ENCODE data around the gene LAPTM5. TPM values are rescaled to one million over a fixed set of nuclear protein-coding genes. Genes with fewer than 3 reads are reported as not detected.

The LAPTM5 gene
- total RNA-seq, 1 experiment from 2014 or later = not detected

DNA sequence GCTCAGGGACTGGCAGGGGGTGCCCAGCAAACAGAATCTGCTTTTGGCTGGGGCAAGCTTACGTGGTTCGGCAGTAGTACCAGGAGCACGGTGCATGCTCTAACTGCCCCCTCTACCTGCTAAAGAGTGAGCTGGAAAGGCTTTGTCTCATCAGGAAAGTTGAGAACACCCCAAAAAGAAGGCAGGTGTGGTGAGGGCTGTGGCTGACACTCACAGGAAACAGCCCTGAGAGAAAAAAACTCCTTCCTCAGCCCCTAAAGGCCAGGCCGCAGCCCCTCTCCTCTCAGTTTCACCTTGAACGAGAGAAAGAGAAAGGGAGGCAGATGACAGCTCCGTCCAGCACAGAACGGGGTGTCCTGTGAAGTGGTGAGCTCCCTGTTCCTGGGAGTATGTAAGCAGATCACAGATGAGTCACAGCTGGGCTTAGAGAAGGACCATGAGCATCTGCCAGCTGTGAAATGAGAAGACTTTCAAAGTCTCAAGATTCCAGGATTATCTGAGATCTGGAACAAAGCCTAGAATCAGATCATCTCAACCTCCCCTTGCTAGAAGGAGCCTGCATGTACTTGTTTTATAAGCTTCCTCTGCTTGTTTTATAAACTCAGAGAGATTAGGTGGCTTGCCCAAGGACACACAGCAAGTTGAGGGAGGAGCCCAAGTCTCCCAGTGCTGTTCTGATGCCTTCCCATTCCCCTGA, 13.4 kb downstream of the LAPTM5 start:
- intact Hi-C loops (cut with micrococcal nuclease; ENCODE audit: unreplicated experiment) = no loop called here

GRCh38 chr1:30743584-30744059, 14.0 kb downstream of the LAPTM5 start:
- Mint-ChIP-seq H3K4me3 (ENCODE audit: low read depth, unreplicated experiment) (no peak overlapping the region), H3K4me1 (ENCODE audit: low read depth, unreplicated experiment) (peaks cover 16% of the 10 kb centered on the region), H3K36me3 (ENCODE audit: insufficient read depth, unreplicated experiment) (no peaks in the 10 kb centered on the region), H3K27ac (ENCODE audit: unreplicated experiment) (no peak overlapping the region), H3K27me3 (ENCODE audit: unreplicated experiment) (no peaks in the 10 kb centered on the region), H3K9me3 (ENCODE audit: low read depth, unreplicated experiment) (peaks cover 2% of the 10 kb centered on the region)
- intact Hi-C loops (cut with micrococcal nuclease; ENCODE audit: unreplicated experiment) = no loop called here
- DNase-seq = no peak
- TF ChIP-seq CTCF (IDR thresholded peaks at IDR 0.05; ENCODE audit: unreplicated experiment) = no peak
- no TSS peak for BruUV-seq (replicated peaks)
- CTCF ChIA-PET = interaction anchor here (0.6 to 1.6 kb wide), 3 partner anchors 20 to 233 kb away, joined by 3 to 7 read pairs (median 3); partner anchors contain the start of gene MATN1

More for the DNA sequence above, 13.4 kb downstream of the LAPTM5 start:
- Mint-ChIP-seq H3K4me1 (ENCODE audit: low read depth, unreplicated experiment) (peaks cover 16% of the 10 kb centered on the region), H3K4me3 (ENCODE audit: low read depth, unreplicated experiment) (no peak overlapping the region), H3K9me3 (ENCODE audit: low read depth, unreplicated experiment) (no peaks in the 10 kb centered on the region), H3K27ac (ENCODE audit: unreplicated experiment) (no peak overlapping the region), H3K27me3 (ENCODE audit: unreplicated experiment) (no peaks in the 10 kb centered on the region), H3K36me3 (ENCODE audit: insufficient read depth, unreplicated experiment) (no peaks in the 10 kb centered on the region)
- BruUV-seq (replicated peaks) = no TSS peak
- no peak for TF ChIP-seq CTCF (IDR thresholded peaks at IDR 0.05; ENCODE audit: unreplicated experiment)
- DNase-seq = no peak
- CTCF ChIA-PET = interaction anchor here (0.6 to 1.6 kb wide), 3 partner anchors 20 to 232 kb away, joined by 3 to 7 read pairs (median 3); partner anchors contain the start of gene MATN1

DNA sequence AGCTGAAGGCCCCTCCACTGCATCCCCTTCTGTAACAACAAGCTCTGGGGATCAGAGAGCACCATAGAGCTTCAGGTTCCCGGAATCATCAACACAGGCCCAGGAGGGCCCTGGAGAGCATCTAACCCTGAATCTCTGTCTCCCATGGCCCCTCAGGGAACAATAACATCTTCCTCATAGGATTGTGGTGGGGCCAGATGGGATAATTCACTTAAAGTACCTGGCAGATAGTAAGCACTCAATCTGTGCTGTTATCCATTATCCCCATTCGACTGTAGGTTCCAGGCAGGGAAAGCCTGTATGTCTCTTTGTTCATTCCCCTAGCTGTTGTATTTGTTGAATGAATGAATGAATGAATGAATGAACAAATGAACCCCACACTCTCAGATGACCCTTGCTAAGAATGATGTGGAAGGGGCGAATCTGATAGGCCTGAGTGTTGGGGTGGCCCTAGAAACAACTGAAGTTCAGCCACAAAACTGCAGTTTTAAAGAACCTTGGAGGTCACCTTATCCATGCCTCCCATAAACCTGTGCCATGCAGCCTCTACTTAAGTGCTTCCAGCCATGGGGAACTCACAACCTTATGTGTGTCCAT, 14.5 kb downstream of the LAPTM5 start:
- CTCF ChIA-PET = interaction anchor here (1.6 kb wide), 1 partner anchor 19 kb away, joined by 3 read pairs; the partner anchor contains the start of gene MATN1
- intact Hi-C loops (cut with micrococcal nuclease; ENCODE audit: unreplicated experiment) = no loop called here
- no peaks in the 10 kb centered on the region for H3K36me3 Mint-ChIP-seq (ENCODE audit: insufficient read depth, unreplicated experiment)
- no peak overlapping the region for H3K27ac Mint-ChIP-seq (ENCODE audit: unreplicated experiment)
- BruUV-seq (replicated peaks) = no TSS peak
- TF ChIP-seq CTCF (IDR thresholded peaks at IDR 0.05; ENCODE audit: unreplicated experiment) = no peak
- H3K9me3 Mint-ChIP-seq (ENCODE audit: low read depth, unreplicated experiment) = peaks cover 5% of the 10 kb centered on the region
- no peaks in the 10 kb centered on the region for H3K27me3 Mint-ChIP-seq (ENCODE audit: unreplicated experiment)
- H3K4me1 Mint-ChIP-seq (ENCODE audit: low read depth, unreplicated experiment) = peaks cover 16% of the 10 kb centered on the region
- DNase-seq = no peak
- no peak overlapping the region for H3K4me3 Mint-ChIP-seq (ENCODE audit: low read depth, unreplicated experiment)

- peaks cover 16% of the 10 kb centered on the region for H3K4me1 Mint-ChIP-seq (ENCODE audit: low read depth, unreplicated experiment)
- CTCF ChIA-PET = no interaction called here
- BruUV-seq (replicated peaks) = no TSS peak
- intact Hi-C loops (cut with micrococcal nuclease; ENCODE audit: unreplicated experiment) = no loop called here
- no peaks in the 10 kb centered on the region for H3K27me3 Mint-ChIP-seq (ENCODE audit: unreplicated experiment)
- H3K27ac Mint-ChIP-seq (ENCODE audit: unreplicated experiment) = no peak overlapping the region
- no peak overlapping the region for H3K4me3 Mint-ChIP-seq (ENCODE audit: low read depth, unreplicated experiment)
- no peak for TF ChIP-seq CTCF (IDR thresholded peaks at IDR 0.05; ENCODE audit: unreplicated experiment)
- no peaks in the 10 kb centered on the region for H3K36me3 Mint-ChIP-seq (ENCODE audit: insufficient read depth, unreplicated experiment)
- no peak for DNase-seq
- H3K9me3 Mint-ChIP-seq (ENCODE audit: low read depth, unreplicated experiment) = peaks cover 5% of the 10 kb centered on the region
Observed at GRCh38 chr1:30742300-30742962, 15.1 kb downstream of the LAPTM5 start.
